GM12878 (cell line): ENCODE results near the gene TRAF2. TPM values are rescaled to one million over a fixed set of nuclear protein-coding genes. Genes with fewer than 3 reads are reported as not detected.

ENCODE experiments used
- ATAC-seq: fragments of 200-7000 bp; cut with Tn5 transposase; 3 replicates; pipeline ENCODE4 v1.9.1; 2020; ENCODE audit warnings: mild to moderate bottlenecking, moderate library complexity
- BruUV-seq: library from RNA; stranded (reverse); fragments of 400-500 nt; replicated peaks from 2 replicates; lab custom pipeline; 2021; lab: Mats Ljungman, UMichigan
- CTCF ChIA-PET: fragments of 300-600 bp; sonication (Branson Sonifier 250); formaldehyde crosslinking; extraction: SDS; loops from one replicate; lab custom pipeline; 2021; ENCODE audit warnings: inconsistent platforms; lab: Yijun Ruan, JAX
- POLR2A ChIA-PET: fragments of 350-600 bp; formaldehyde crosslinking; extraction: SDS; loops from one replicate; lab custom pipeline; 2021; ENCODE audit warnings: inconsistent platforms; lab: Charles Lee
- RAD21 ChIA-PET: fragments of 300-600 bp; sonication (Branson Sonifier 250); formaldehyde crosslinking; loops from one replicate; lab custom pipeline; 2023; ENCODE audit warnings: antibody characterized with exemption; ENCODE audit not compliant: unreplicated experiment; lab: Charles Lee
- SMC1A ChIA-PET: fragments of 300-600 bp; sonication (Branson Sonifier 250); formaldehyde crosslinking; loops from one replicate; lab custom pipeline; 2023; ENCODE audit not compliant: unreplicated experiment, uncharacterized antibody; lab: Charles Lee
- DNase-seq: peaks from one replicate; pipeline ENCODE4 v3.0.0-alpha.2; 2011; ENCODE audit warnings: low read depth, low spot score
- FAIRE-seq: peaks from 3 replicates; lab custom pipeline; 2011; peaks lifted over from hg19 to GRCh38; lab: Jason Lieb, UNC
- H2AFZ ChIP-seq: 2 replicates; pipeline ENCODE4 v1.6.0; 2011; ENCODE audit warnings: low read depth, low read length, control low read depth; ENCODE audit not compliant: control insufficient read depth
- H3K27ac ChIP-seq: 2 replicates; pipeline ENCODE4 v1.5.1; 2011; ENCODE audit warnings: control low read depth; ENCODE audit not compliant: control insufficient read depth, insufficient read depth
- H3K27me3 ChIP-seq, 2 experiments: replicated peaks in 1 of 2; 2 replicates each; pipeline versions ENCODE4 v1.6.0 to v1.6.1; 2011; ENCODE audit warnings: low read length in 1 of 2; ENCODE audit not compliant: control insufficient read depth in 2 of 2, insufficient read depth in 2 of 2
- H3K36me3 ChIP-seq, 2 experiments: 2 replicates each; pipeline ENCODE4 v1.5.1; 2011; ENCODE audit warnings: low read length in 1 of 2; ENCODE audit not compliant: control insufficient read depth in 2 of 2, insufficient read depth in 2 of 2
- H3K4me1 ChIP-seq: 2 replicates; pipeline ENCODE4 v1.6.1; 2011; ENCODE audit warnings: mild to moderate bottlenecking, low read length, moderate library complexity, mixed read lengths; ENCODE audit not compliant: control insufficient read depth, insufficient read depth
- H3K4me2 ChIP-seq: 2 replicates; pipeline ENCODE4 v1.6.0; 2011; ENCODE audit warnings: control low read depth; ENCODE audit not compliant: control insufficient read depth, insufficient read depth
- H3K4me3 ChIP-seq: fragments of 200-600 bp; sonication (generic); 2 replicates; pipeline ENCODE4 v1.5.1; 2016
- H3K79me2 ChIP-seq: 2 replicates; pipeline ENCODE4 v1.6.0; 2011; ENCODE audit warnings: low read length; ENCODE audit not compliant: control insufficient read depth, insufficient read depth
- H3K9ac ChIP-seq: 2 replicates; pipeline ENCODE4 v1.8.0; 2011; ENCODE audit warnings: low read length, control low read depth, mixed read lengths; ENCODE audit not compliant: control insufficient read depth, insufficient read depth
- H3K9me3 ChIP-seq: replicated peaks from 3 replicates; pipeline ENCODE4 v1.5.1; 2011; ENCODE audit warnings: mild to moderate bottlenecking, low read length; ENCODE audit not compliant: control insufficient read depth, insufficient read depth
- H4K20me1 ChIP-seq: 2 replicates; pipeline ENCODE4 v1.6.0; 2011; ENCODE audit not compliant: control insufficient read depth, insufficient read depth
- BACH1 ChIP-seq: fragments of 450-650 bp; IDR thresholded peaks from 2 replicates; pipeline ENCODE4 v1.6.1; 2017; ENCODE audit warnings: mild to moderate bottlenecking, borderline replicate concordance
- CEBPB ChIP-seq, 2 experiments: fragments of 150-350 bp in 1 of 2; IDR thresholded peaks; 2 replicates each; pipeline ENCODE4 v1.6.1; 2012 to 2014; ENCODE audit warnings: low read depth in 2 of 2, low read length in 2 of 2, borderline replicate concordance in 1 of 2, inconsistent platforms in 1 of 2
- DPF2 ChIP-seq: fragments of 450-650 bp; IDR thresholded peaks from 2 replicates; pipeline ENCODE4 v1.6.1; 2017; ENCODE audit warnings: mild to moderate bottlenecking
- IKZF2 ChIP-seq, 2 experiments: fragments of 450-650 bp; IDR thresholded peaks; 2 replicates each; pipeline ENCODE4 v1.6.1; 2017; ENCODE audit warnings: mild to moderate bottlenecking in 2 of 2, moderate library complexity in 2 of 2
- IRF4 ChIP-seq: IDR thresholded peaks from 2 replicates; pipeline ENCODE4 v1.6.1; 2011; ENCODE audit warnings: low read depth, low read length
- MEF2A ChIP-seq: IDR thresholded peaks from 2 replicates; pipeline ENCODE4 v1.6.1; 2011; ENCODE audit warnings: low read depth, mild to moderate bottlenecking, low read length, moderate library complexity; ENCODE audit not compliant: insufficient read depth
- MEF2B ChIP-seq: fragments of 450-650 bp; IDR thresholded peaks from 2 replicates; pipeline ENCODE4 v1.6.1; 2018; ENCODE audit warnings: mild to moderate bottlenecking, moderate library complexity; ENCODE audit not compliant: partially characterized antibody, poor library complexity, severe bottlenecking
- MXI1 ChIP-seq: fragments of 150-350 bp; IDR thresholded peaks from 2 replicates; pipeline ENCODE4 v1.6.1; 2011; ENCODE audit warnings: low read depth, mild to moderate bottlenecking, inconsistent platforms, low read length, improper control_type of control experiment
- MYB ChIP-seq: fragments of 150-350 bp; IDR thresholded peaks from 2 replicates; pipeline ENCODE4 v1.6.1; 2014; ENCODE audit warnings: mild to moderate bottlenecking, low read depth, low read length, borderline replicate concordance
- MYC ChIP-seq: IDR thresholded peaks from 2 replicates; pipeline ENCODE4 v1.6.1; 2011; ENCODE audit warnings: mild to moderate bottlenecking, low read length, moderate library complexity, inconsistent platforms; ENCODE audit not compliant: insufficient read depth, insufficient replicate concordance, insufficient read length, severe bottlenecking
- NFYA ChIP-seq: IDR thresholded peaks from 2 replicates; pipeline ENCODE4 v1.6.1; 2011; ENCODE audit warnings: low read depth, mild to moderate bottlenecking, low read length, improper control_type of control experiment, borderline replicate concordance
- PAX5 ChIP-seq: IDR thresholded peaks from 2 replicates; pipeline ENCODE4 v1.6.1; 2011; ENCODE audit warnings: low read depth, low read length, borderline replicate concordance
- POU2F2 ChIP-seq: IDR thresholded peaks from 3 replicates; pipeline ENCODE4 v1.6.1; 2011; ENCODE audit warnings: low read depth, mild to moderate bottlenecking, low read length, borderline replicate concordance
- SMARCA5 ChIP-seq: fragments of 450-650 bp; IDR thresholded peaks from 2 replicates; pipeline ENCODE4 v1.6.1; 2017; ENCODE audit warnings: mild to moderate bottlenecking
- SMC3 ChIP-seq: IDR thresholded peaks from 2 replicates; pipeline ENCODE4 v1.6.1; 2011; ENCODE audit warnings: low read length, improper control_type of control experiment, borderline replicate concordance
- STAT1 ChIP-seq: fragments of 450-650 bp; conservative IDR thresholded peaks from 2 replicates; pipeline ENCODE4 v1.6.1; 2014; ENCODE audit warnings: antibody characterized with exemption, mild to moderate bottlenecking
- WRNIP1 ChIP-seq: IDR thresholded peaks from 2 replicates; pipeline ENCODE4 v1.6.1; 2011; ENCODE audit warnings: low read depth, low read length, improper control_type of control experiment, borderline replicate concordance
- ZNF217 ChIP-seq: fragments of 450-650 bp; IDR thresholded peaks from 2 replicates; pipeline ENCODE4 v1.6.1; 2017; ENCODE audit warnings: antibody characterized with exemption, mild to moderate bottlenecking
- ZSCAN29 ChIP-seq: fragments of 450-650 bp; IDR thresholded peaks from 2 replicates; pipeline ENCODE4 v1.6.1; 2017; ENCODE audit warnings: mild to moderate bottlenecking, moderate library complexity
- WGBS: methylation state at CpG from one replicate; pipeline ENCODE4 v1.1.6; 2016; ENCODE audit warnings: low lambda C conversion rate; ENCODE audit not compliant: insufficient replicate concordance, insufficient coverage; ENCODE audit errors: missing lambda C conversion rate; 5-methylcytosine and 5-hydroxymethylcytosine counted together
- in situ Hi-C: fragments of 300-500 bp; cut with MboI; formaldehyde crosslinking; loops from 9 replicates; pipeline ENCODE4 v1.14.3; 2018; ENCODE audit warnings: mixed read lengths
- intact Hi-C: fragments of 100-400 bp; cut with micrococcal nuclease; formaldehyde crosslinking; loops from one replicate; pipeline ENCODE4 v1.14.2; 2022; ENCODE audit not compliant: unreplicated experiment
- polyA plus RNA-seq, 11 experiments: library from polyadenylated mRNA; depleted of rRNA in 4 of 11; unstranded in 6 of 11; stranded (reverse) in 5 of 11; fragments of >200 nt; fragmentation: Nextera tagmentation in 4 of 11; fragmentation: Illumina TruSeq in 1 of 11; extraction: Ambion mirVana in 4 of 11; extraction: Trizol in 1 of 11; gene quantifications; 1 replicate in 1 of 11; 2 replicates in 10 of 11; pipeline versions ENCODE4 v1.2.1 to v1.2.3, GENCODE V29; 2011 to 2016; ENCODE audit warnings: inconsistent platforms in 2 of 11, missing spikeins in 2 of 11, low read depth in 1 of 11
- total RNA-seq, 4 experiments: library from RNA; depleted of rRNA in 3 of 4; stranded (reverse); fragments of >200 nt in 3 of 4; fragmentation: Illumina TruSeq in 1 of 4; extraction: Trizol in 1 of 4; gene quantifications; 2 replicates each; pipeline versions ENCODE4 v1.2.1 to v1.2.3, GENCODE V29; 2013 to 2021
- TF ChIP-seq, protein P1 (sequence below): fragments of 450-650 bp; IDR thresholded peaks from 2 replicates; pipeline ENCODE4 v1.6.1; 2016; ENCODE audit warnings: mild to moderate bottlenecking
- TF ChIP-seq, protein P2 (sequence below): IDR thresholded peaks from 2 replicates; pipeline ENCODE4 v1.6.1; 2012; ENCODE audit warnings: low read length, inconsistent platforms

TRAF2 gene
- total and polyA plus RNA-seq, 10 of the 15 experiments (the other 5 are each of a cell fraction or from before 2014, with no cell fraction given), result 0.34 to 39.5 (median 18.7) TPM

DNA sequence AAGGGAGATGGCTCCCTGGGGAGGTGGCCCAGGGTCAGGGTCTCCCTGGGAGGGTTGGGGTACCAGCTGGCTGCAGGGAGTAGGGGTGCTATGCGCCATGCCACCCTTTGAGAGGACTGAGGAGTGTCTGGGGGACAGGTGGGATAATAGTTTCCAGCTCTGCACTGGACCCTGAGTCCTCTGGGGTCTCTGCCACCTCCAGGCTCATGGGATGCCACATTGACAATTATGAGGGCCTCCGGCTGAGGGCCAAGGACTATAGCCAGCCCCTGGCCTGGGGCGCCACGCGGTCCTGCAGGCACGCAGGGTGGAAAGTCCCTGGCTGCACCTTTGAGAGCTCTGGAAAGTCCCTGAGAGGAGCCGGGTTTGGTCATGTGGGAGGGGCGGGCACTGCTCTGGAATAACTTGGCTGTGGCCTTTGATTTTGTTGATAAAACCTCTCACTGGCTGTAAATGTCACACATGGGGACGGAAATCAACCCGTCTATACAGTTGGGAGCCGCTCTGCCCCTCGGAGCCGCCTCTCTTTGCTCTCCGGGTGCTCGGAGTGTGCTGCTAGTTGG lies 16.0 kb downstream of the TRAF2 start:
- peak overlapping the region; percentile 24; the same call in 1 of the 2 replicates for H3K4me3 ChIP-seq
- ChIA-PET POLR2A (interaction anchor here (0.6 to 3.4 kb wide), 14 partner anchors 9 to 233 kb away, joined by 3 to 41 read pairs (median 4); partner anchors contain the start of genes AJM1, FBXW5, RABL6 and TRAF2), RAD21 (interaction anchor here (0.7 to 2.4 kb wide), 8 partner anchors 16 to 136 kb away, joined by 3 to 30 read pairs (median 6); partner anchors contain the start of gene TRAF2), CTCF (interaction anchor here (0.6 to 3.1 kb wide), 12 partner anchors 11 to 796 kb away, joined by 3 to 21 read pairs (median 4); partner anchors contain the start of genes AJM1, C8G and TRAF2), SMC1A (interaction anchor here (0.9 to 7.5 kb wide), 5 partner anchors 17 to 133 kb away, joined by 3 to 70 read pairs (median 3); partner anchors contain the start of gene TRAF2)
- peaks cover 34% of the 10 kb centered on the region for H3K79me2 ChIP-seq
- peaks cover 59% of the 10 kb centered on the region for H3K4me1 ChIP-seq
- no peak overlapping the region for H2AFZ ChIP-seq
- peak overlapping the region; percentile 83 for H3K4me2 ChIP-seq
- peak; percentile 90 for ATAC-seq
- intact Hi-C loops (loop anchor here (2.0 kb wide), 1 partner anchor 16 kb away; the partner anchor contains the start of gene TRAF2), in situ Hi-C loops (no loop called here)
- no TSS peak for BruUV-seq
- peak; percentile 66 for DNase-seq
- H3K27ac ChIP-seq, result peak overlapping the region; percentile 99
- H3K36me3 ChIP-seq, result peaks cover 30 to 35% of the 10 kb centered on the region in 2 experiments
- no peaks in the 10 kb centered on the region for H3K27me3 ChIP-seq
- peak overlapping the region; percentile 89 for H3K9ac ChIP-seq
- H3K9me3 ChIP-seq, result peaks cover 5% of the 10 kb centered on the region; the same call in 2 of the 3 replicates
- no peak for FAIRE-seq
- 12% methylated on average over 15 of the region's 15 CpGs for WGBS
- no peaks in the 10 kb centered on the region for H4K20me1 ChIP-seq
- TF ChIP-seq NFYA, result no peak
- TF ChIP-seq MYC, result peak; percentile 55
- peak; percentile 44; the same call in 1 of the 3 replicates for TF ChIP-seq POU2F2
- peak; percentile 61; the same call in 1 of the 2 replicates for TF ChIP-seq MXI1
- no peak for TF ChIP-seq CEBPB (IDR thresholded peaks at IDR 0.05; ENCODE audit: borderline replicate concordance in 1 of 2, low read depth in 2 of 2, low read length in 2 of 2)
- TF ChIP-seq, protein P1, sequence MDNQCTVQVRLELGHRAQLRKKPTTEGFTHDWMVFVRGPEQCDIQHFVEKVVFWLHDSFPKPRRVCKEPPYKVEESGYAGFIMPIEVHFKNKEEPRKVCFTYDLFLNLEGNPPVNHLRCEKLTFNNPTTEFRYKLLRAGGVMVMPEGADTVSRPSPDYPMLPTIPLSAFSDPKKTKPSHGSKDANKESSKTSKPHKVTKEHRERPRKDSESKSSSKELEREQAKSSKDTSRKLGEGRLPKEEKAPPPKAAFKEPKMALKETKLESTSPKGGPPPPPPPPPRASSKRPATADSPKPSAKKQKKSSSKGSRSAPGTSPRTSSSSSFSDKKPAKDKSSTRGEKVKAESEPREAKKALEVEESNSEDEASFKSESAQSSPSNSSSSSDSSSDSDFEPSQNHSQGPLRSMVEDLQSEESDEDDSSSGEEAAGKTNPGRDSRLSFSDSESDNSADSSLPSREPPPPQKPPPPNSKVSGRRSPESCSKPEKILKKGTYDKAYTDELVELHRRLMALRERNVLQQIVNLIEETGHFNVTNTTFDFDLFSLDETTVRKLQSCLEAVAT, result no peak; the same call in 1 of the 2 replicates
- TF ChIP-seq, protein P2, sequence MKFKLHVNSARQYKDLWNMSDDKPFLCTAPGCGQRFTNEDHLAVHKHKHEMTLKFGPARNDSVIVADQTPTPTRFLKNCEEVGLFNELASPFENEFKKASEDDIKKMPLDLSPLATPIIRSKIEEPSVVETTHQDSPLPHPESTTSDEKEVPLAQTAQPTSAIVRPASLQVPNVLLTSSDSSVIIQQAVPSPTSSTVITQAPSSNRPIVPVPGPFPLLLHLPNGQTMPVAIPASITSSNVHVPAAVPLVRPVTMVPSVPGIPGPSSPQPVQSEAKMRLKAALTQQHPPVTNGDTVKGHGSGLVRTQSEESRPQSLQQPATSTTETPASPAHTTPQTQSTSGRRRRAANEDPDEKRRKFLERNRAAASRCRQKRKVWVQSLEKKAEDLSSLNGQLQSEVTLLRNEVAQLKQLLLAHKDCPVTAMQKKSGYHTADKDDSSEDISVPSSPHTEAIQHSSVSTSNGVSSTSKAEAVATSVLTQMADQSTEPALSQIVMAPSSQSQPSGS, result no peak
- TF ChIP-seq STAT1, result no peak
- peak; percentile 2; the same call in 1 of the 2 replicates for TF ChIP-seq SMC3
- TF ChIP-seq MYB, result no peak
- peak in 1 of 2 experiments; percentile 19; a peak in 2 of 4 replicates for TF ChIP-seq IKZF2 (IDR thresholded peaks at IDR 0.05)
- TF ChIP-seq BACH1, result peak; percentile 15; the same call in 1 of the 2 replicates
- TF ChIP-seq WRNIP1, result no peak
- no peak for TF ChIP-seq SMARCA5
- no peak for TF ChIP-seq IRF4
- peak; percentile 72; the same call in 1 of the 2 replicates for TF ChIP-seq ZSCAN29
- TF ChIP-seq ZNF217, result no peak; the same call in 1 of the 2 replicates
- TF ChIP-seq MEF2A, result no peak
- TF ChIP-seq DPF2, result peak; percentile 88
- peak; percentile 53; the same call in 1 of the 2 replicates for TF ChIP-seq PAX5
- TF ChIP-seq MEF2B, result peak; percentile 60
